Upper lobe of right lung (tissue), 1 donor: Measurements from ENCODE around the gene SLC12A7. TPM values are rescaled to one million over a fixed set of nuclear protein-coding genes. Genes with fewer than 3 reads are reported as not detected.
"Not testable (repeated sequence)": the region's sequence is repeated elsewhere in the genome, so short reads cannot be mapped to it uniquely, and the experiment has no call there.

Source experiments
- ATAC-seq: fragments of 200-7000 bp; cut with Tn5 transposase; one replicate; pipeline ENCODE4 v1.9.1; 2020; ENCODE audit warnings: mild to moderate bottlenecking, moderate library complexity
- DNase-seq: peaks from one replicate; pipeline ENCODE4 v3.0.0-alpha.2; 2020
- H3K27ac ChIP-seq: fragments of 200-600 bp; one replicate; pipeline ENCODE4 v1.8.0; 2022
- H3K27me3 ChIP-seq: fragments of 200-600 bp; one replicate; pipeline ENCODE4 v1.8.0; 2022; ENCODE audit warnings: mild to moderate bottlenecking
- H3K36me3 ChIP-seq: fragments of 200-600 bp; one replicate; pipeline ENCODE4 v1.8.0; 2022
- H3K4me1 ChIP-seq: fragments of 200-600 bp; one replicate; pipeline ENCODE4 v1.8.0; 2022
- H3K4me3 ChIP-seq: fragments of 200-600 bp; one replicate; pipeline ENCODE4 v1.8.0; 2022; ENCODE audit warnings: mild to moderate bottlenecking
- H3K9me3 ChIP-seq: fragments of 200-600 bp; one replicate; pipeline ENCODE4 v1.8.0; 2022
- CTCF ChIP-seq: fragments of 200-600 bp; IDR thresholded peaks from one replicate; pipeline ENCODE4 v1.8.0; 2022; ENCODE audit warnings: antibody characterized with exemption
- intact Hi-C: fragments of 100-400 bp; cut with DNase I; formaldehyde crosslinking; loops from one replicate; pipeline ENCODE4 v1.11.0; 2022
- total RNA-seq: library from RNA; stranded (reverse); fragmentation: NEBNext Ultra II Directional; extraction: Animal tissue kit (Norgen Biotek cat#: 25700); gene quantifications from one replicate; pipeline ENCODE4 v1.2.1, GENCODE V29; 2021
- donor health status: DM: no; HTN: yes; CAD: no; lungs with severe emphysema.

The SLC12A7 gene
- total RNA-seq, 1 donor from 2014 or later = 49.6 TPM

GRCh38 chr5:1086871-1087270, 25.0 kb downstream of the SLC12A7 start:
- intact Hi-C loops = no loop called here
- no peaks in the 10 kb centered on the region for H3K9me3 ChIP-seq
- ATAC-seq (no peak), DNase-seq (no peak)
- H3K36me3 ChIP-seq = peaks cover 62% of the 10 kb centered on the region
- TF ChIP-seq CTCF = no peak
- H3K27ac ChIP-seq = no peak overlapping the region
- H3K27me3 ChIP-seq = no peaks in the 10 kb centered on the region
- H3K4me3 ChIP-seq = no peak overlapping the region
- H3K4me1 ChIP-seq = no peaks in the 10 kb centered on the region

- no peak for TF ChIP-seq CTCF
- ATAC-seq (no peak), DNase-seq (no peak)
- Histone ChIP-seq H3K27me3 (no peaks in the 10 kb centered on the region), H3K36me3 (peaks cover 67% of the 10 kb centered on the region), H3K4me3 (no peak overlapping the region), H3K9me3 (no peaks in the 10 kb centered on the region), H3K4me1 (no peaks in the 10 kb centered on the region), H3K27ac (no peak overlapping the region)
- intact Hi-C loops = no loop called here
Measured at GRCh38 chr5:1086137-1086536, 25.7 kb downstream of the SLC12A7 start.

- H3K9me3 ChIP-seq = no peaks in the 10 kb centered on the region
- DNase-seq (no peak), ATAC-seq (no peak)
- H3K36me3 ChIP-seq = peaks cover 61% of the 10 kb centered on the region
- no peak overlapping the region for H3K4me3 ChIP-seq
- H3K27ac ChIP-seq = no peak overlapping the region
- TF ChIP-seq CTCF = no peak
- H3K4me1 ChIP-seq = no peaks in the 10 kb centered on the region
- intact Hi-C loops = no loop called here
- H3K27me3 ChIP-seq = no peaks in the 10 kb centered on the region
Measured at GRCh38 chr5:1085391-1085790, 26.5 kb downstream of the SLC12A7 start.

GRCh38 chr5:1083823-1084605, 27.8 kb downstream of the SLC12A7 start:
- H3K4me1 ChIP-seq = no peaks in the 10 kb centered on the region

GRCh38 chr5:1083026-1083425, 28.8 kb downstream of the SLC12A7 start:
- H3K27me3 ChIP-seq, ATAC-seq, DNase-seq, H3K27ac ChIP-seq, H3K4me3 ChIP-seq, H3K4me1 ChIP-seq, H3K9me3 ChIP-seq, intact Hi-C loops: not testable (repeated sequence)
- peaks cover 69% of the 10 kb centered on the region for H3K36me3 ChIP-seq

More at GRCh38 chr5:1083823-1084605, 27.8 kb downstream of the SLC12A7 start:
- no peak for TF ChIP-seq CTCF
- intact Hi-C loops = no loop called here
- H3K27me3 ChIP-seq = no peaks in the 10 kb centered on the region
- peaks cover 66% of the 10 kb centered on the region for H3K36me3 ChIP-seq
- H3K27ac ChIP-seq = no peak overlapping the region
- no peak for ATAC-seq
- no peak for DNase-seq
- no peak overlapping the region for H3K4me3 ChIP-seq
- no peaks in the 10 kb centered on the region for H3K9me3 ChIP-seq

- intact Hi-C loops = no loop called here
- TF ChIP-seq CTCF = no peak
- H3K4me3 ChIP-seq = no peak overlapping the region
Measured at GRCh38 chr5:1081519-1081918, 30.3 kb downstream of the SLC12A7 start.

More at GRCh38 chr5:1081519-1081918, 30.3 kb downstream of the SLC12A7 start:
- ATAC-seq = no peak
- no peak for DNase-seq
- Histone ChIP-seq H3K27ac (no peak overlapping the region), H3K9me3 (no peaks in the 10 kb centered on the region), H3K4me1 (no peaks in the 10 kb centered on the region), H3K36me3 (peaks cover 62% of the 10 kb centered on the region), H3K27me3 (no peaks in the 10 kb centered on the region)
